Suprapubic skin (tissue), 3 donors: ENCODE results near the gene LIN28B.

Source experiments
- CTCF ChIP-seq, 2 donors: fragments of 200-600 bp in 1 of 2; fragments of 450-650 bp in 1 of 2; sonication (generic) in 1 of 2; IDR thresholded peaks; one replicate each; pipeline ENCODE4 v1.5.1; 2016 to 2019; ENCODE audit warnings: antibody characterized with exemption in 2 of 2, mild to moderate bottlenecking in 1 of 2, moderate library complexity in 1 of 2
- EP300 ChIP-seq: sonication (generic); formaldehyde crosslinking; IDR thresholded peaks from one replicate; pipeline ENCODE4 v1.6.1; 2017; ENCODE audit warnings: antibody characterized with exemption
- POLR2A ChIP-seq, 2 donors: fragments of 450-650 bp; IDR thresholded peaks; one replicate each; pipeline ENCODE4 v1.6.1; 2017; ENCODE audit warnings: antibody characterized with exemption in 2 of 2, mild to moderate bottlenecking in 2 of 2, moderate library complexity in 2 of 2

- TF ChIP-seq POLR2A (IDR thresholded peaks at IDR 0.05): no peak
- no peak for TF ChIP-seq CTCF (IDR thresholded peaks at IDR 0.05)
- no peak for TF ChIP-seq EP300
These were observed at the start of gene LIN28B for GRCh38 chr6:104956731-104957294.
